A549 (cell line): ENCODE data around the gene ERVW-1. TPM values are rescaled to one million over a fixed set of nuclear protein-coding genes. Genes with fewer than 3 reads are reported as not detected.
"Not testable (repeated sequence)": the region's sequence is repeated elsewhere in the genome, so short reads cannot be mapped to it uniquely, and the experiment has no call there.

Experiments
- ATAC-seq, 2 experiments: fragments of 200-7000 bp in 1 of 2; fragments of >200 bp in 1 of 2; cut with Nextera tagmentation in 1 of 2; cut with Tn5 transposase in 1 of 2; 3 replicates each; pipeline versions ENCODE4 v1.8.0 to v1.9.1; 2018 to 2020; ENCODE audit warnings: mild to moderate bottlenecking in 1 of 2, moderate library complexity in 1 of 2
- CTCF ChIA-PET: fragments of 300-600 bp; sonication (Branson Sonifier 250); formaldehyde crosslinking; extraction: SDS; loops from one replicate; lab custom pipeline; 2021; ENCODE audit warnings: antibody characterized with exemption, inconsistent platforms; lab: Yijun Ruan, JAX
- POLR2A ChIA-PET: fragments of 350-600 bp; formaldehyde crosslinking; extraction: SDS; loops from one replicate; lab custom pipeline; 2021; ENCODE audit warnings: antibody characterized with exemption, inconsistent platforms; lab: Yijun Ruan, JAX
- DNase-seq, 2 experiments: peaks; one replicate each; pipeline versions ENCODE4 v3.0.0 to v3.0.0-alpha.2; 2011 to 2016; ENCODE audit warnings: low read depth in 1 of 2, low spot score in 1 of 2
- FAIRE-seq: peaks from 2 replicates; lab custom pipeline; 2011; peaks lifted over from hg19 to GRCh38; lab: Jason Lieb, UNC
- H3K27ac ChIP-seq, 2 experiments: fragments of >200 bp; sonication (Bioruptor Twin); formaldehyde crosslinking; 3 replicates each; pipeline ENCODE4 v1.5.1; 2016 to 2017
- H3K4me1 ChIP-seq: fragments of >200 bp; sonication (Bioruptor Twin); formaldehyde crosslinking; 3 replicates; pipeline ENCODE4 v1.6.1; 2016
- H3K4me2 ChIP-seq: fragments of >200 bp; sonication (Bioruptor Twin); formaldehyde crosslinking; 3 replicates; pipeline ENCODE4 v1.6.1; 2016
- H3K4me3 ChIP-seq: fragments of >200 bp; sonication (Bioruptor Twin); formaldehyde crosslinking; 3 replicates; pipeline ENCODE4 v1.5.1; 2016
- H3K9me3 ChIP-seq: fragments of >200 bp; sonication (Bioruptor Twin); formaldehyde crosslinking; 3 replicates; pipeline ENCODE4 v1.6.1; 2016
- CEBPB ChIP-seq, 2 experiments: fragments of >200 bp in 1 of 2; sonication (Bioruptor Twin) in 1 of 2; formaldehyde crosslinking in 1 of 2; IDR thresholded peaks; 2 replicates each; pipeline ENCODE4 v1.6.1; 2012 to 2016
- CHD2 ChIP-seq: fragments of 150-350 bp; IDR thresholded peaks from 2 replicates; pipeline ENCODE4 v1.6.1; 2014; ENCODE audit warnings: low read length; ENCODE audit not compliant: partially characterized antibody
- CTCF ChIP-seq: fragments of >200 bp; sonication (Bioruptor Twin); formaldehyde crosslinking; IDR thresholded peaks from 3 replicates; pipeline ENCODE4 v1.5.1; 2016
- EHMT2 ChIP-seq: fragments of 200-600 bp; sonication (generic); IDR thresholded peaks from 2 replicates; pipeline ENCODE4 v1.6.1; 2016; ENCODE audit warnings: antibody characterized with exemption, low read depth, mild to moderate bottlenecking, moderate library complexity
- ESRRA ChIP-seq: fragments of 150-350 bp; IDR thresholded peaks from 2 replicates; pipeline ENCODE4 v1.6.1; 2014; ENCODE audit warnings: mild to moderate bottlenecking, low read length, borderline replicate concordance
- FOXS1 ChIP-seq: fragments of 250-450 bp; sonication (Bioruptor Pico); IDR thresholded peaks from 2 replicates; pipeline ENCODE4 v1.5.0; 2020; ENCODE audit warnings: mild to moderate bottlenecking, moderate library complexity
- HOXB5 ChIP-seq: fragments of 250-450 bp; sonication (Bioruptor Pico); IDR thresholded peaks from 2 replicates; pipeline ENCODE4 v1.5.0; 2020; ENCODE audit warnings: mild to moderate bottlenecking, moderate library complexity
- JUN ChIP-seq, 2 experiments: fragments of >200 bp; sonication (Bioruptor Twin); formaldehyde crosslinking; IDR thresholded peaks; 2 replicates in 1 of 2; 3 replicates in 1 of 2; pipeline ENCODE4 v1.6.1; 2016 to 2017
- MAFK ChIP-seq: fragments of 450-650 bp; IDR thresholded peaks from 2 replicates; pipeline ENCODE4 v1.6.1; 2014; ENCODE audit not compliant: partially characterized antibody
- MAX ChIP-seq: IDR thresholded peaks from 2 replicates; pipeline ENCODE4 v1.6.1; 2012
- NR3C1 ChIP-seq: fragments of >200 bp; sonication (Bioruptor Twin); formaldehyde crosslinking; IDR thresholded peaks from 3 replicates; pipeline ENCODE4 v1.6.1; 2017
- PBX3 ChIP-seq: IDR thresholded peaks from 2 replicates; pipeline ENCODE4 v1.6.1; 2012
- PHF8 ChIP-seq: fragments of 200-600 bp; sonication (generic); IDR thresholded peaks from 2 replicates; pipeline ENCODE4 v1.6.1; 2016; ENCODE audit warnings: low read depth, mild to moderate bottlenecking, antibody characterized with exemption, moderate library complexity, borderline replicate concordance
- POLR2A ChIP-seq: IDR thresholded peaks from 2 replicates; pipeline ENCODE4 v1.6.1; 2012; ENCODE audit warnings: mild to moderate bottlenecking, low read length
- RAD21 ChIP-seq, 2 experiments: fragments of >200 bp in 1 of 2; sonication (Bioruptor Twin) in 1 of 2; formaldehyde crosslinking in 1 of 2; IDR thresholded peaks in 1 of 2; conservative IDR thresholded peaks in 1 of 2; 2 replicates in 1 of 2; 3 replicates in 1 of 2; pipeline ENCODE4 v1.6.1; 2012 to 2018; ENCODE audit warnings: inconsistent platforms in 1 of 2
- RFX5 ChIP-seq: fragments of 450-650 bp; IDR thresholded peaks from 2 replicates; pipeline ENCODE4 v1.7.1; 2014; ENCODE audit warnings: antibody characterized with exemption, mild to moderate bottlenecking, moderate library complexity
- SREBF2 ChIP-seq: fragments of 450-650 bp; IDR thresholded peaks from 2 replicates; pipeline ENCODE4 v1.6.1; 2014; ENCODE audit warnings: mild to moderate bottlenecking, moderate library complexity
- USF2 ChIP-seq: fragments of 450-650 bp; IDR thresholded peaks from 2 replicates; pipeline ENCODE4 v1.6.1; 2014; ENCODE audit warnings: antibody characterized with exemption
- ZSCAN20 ChIP-seq: fragments of 250-450 bp; sonication (Bioruptor Pico); IDR thresholded peaks from 2 replicates; pipeline ENCODE4 v1.8.0; 2022; ENCODE audit warnings: mild to moderate bottlenecking, moderate library complexity
- WGBS: methylation state at CpG from one replicate; pipeline ENCODE4 v1.1.6; 2017; ENCODE audit errors: missing lambda C conversion rate; 5-methylcytosine and 5-hydroxymethylcytosine counted together
- polyA plus RNA-seq, 4 experiments: library from polyadenylated mRNA; depleted of rRNA in 3 of 4; stranded (reverse); fragments of >200 nt; fragmentation: RNase III in 1 of 4; extraction: RNeasy Plus Mini Kit Qiagen cat#74134 plus additional on column Dnase treatment in 1 of 4; gene quantifications; 2 replicates in 3 of 4; 3 replicates in 1 of 4; pipeline ENCODE4 v1.2.3, GENCODE V29; 2011 to 2017

The ERVW-1 gene
- polyA plus RNA-seq, 2 of the 4 experiments (the other 2 are of a cell fraction), result not detected

- no peak for ATAC-seq
- ChIA-PET CTCF (no interaction called here), POLR2A (no interaction called here)
- TF ChIP-seq EHMT2 (no peak), RFX5 (no peak), USF2 (no peak), CHD2 (no peak), HOXB5 (CRISPR knock-in tag) (no peak), ESRRA (no peak), JUN (IDR thresholded peaks at IDR 0.05) (no peak), MAFK (no peak), FOXS1 (CRISPR knock-in tag) (no peak), POLR2A (no peak), PBX3 (no peak), RAD21 (conservative IDR thresholded peaks at IDR 0.05 in 1 of 2, IDR thresholded peaks at IDR 0.05 in 1 of 2) (no peak), PHF8 (no peak), SREBF2 (no peak), NR3C1 (no peak), CEBPB (IDR thresholded peaks at IDR 0.05) (no peak), MAX (no peak), CTCF (no peak), ZSCAN20 (CRISPR knock-in tag) (no peak)
- 84% methylated on average over 2 of the region's 2 CpGs for WGBS
- no peak for FAIRE-seq
- no peaks in the 10 kb centered on the region for H3K9me3 ChIP-seq
- DNase-seq, result no peak
- no peaks in the 10 kb centered on the region for H3K4me1 ChIP-seq
- no peak overlapping the region for H3K4me2 ChIP-seq
- H3K4me3 ChIP-seq, result no peak overlapping the region
- H3K27ac ChIP-seq, result no peak overlapping the region
Measured at GRCh38 chr7:92485267-92485892, 7.6 kb upstream of the ERVW-1 start.

- H3K4me1 ChIP-seq, H3K27ac ChIP-seq, FAIRE-seq, H3K9me3 ChIP-seq, H3K4me3 ChIP-seq, H3K4me2 ChIP-seq, DNase-seq, ATAC-seq, POLR2A ChIA-PET: not testable (repeated sequence)
- 81% methylated on average over 6 of the region's 6 CpGs for WGBS
- CTCF ChIA-PET, result interaction anchor here (0.6 kb wide), 1 partner anchor 555 kb away, joined by 3 read pairs; no protein-coding TSS in a partner anchor
Measured at GRCh38 chr7:92484226-92484625, 6.5 kb upstream of the ERVW-1 start.

GRCh38 chr7:92483624-92484023, 5.9 kb upstream of the ERVW-1 start:
- not testable (repeated sequence) for DNase-seq

GRCh38 chr7:92479146-92479545, 1.4 kb upstream of the ERVW-1 start:
- H3K4me2 ChIP-seq, H3K9me3 ChIP-seq, POLR2A ChIA-PET, DNase-seq, H3K4me1 ChIP-seq, ATAC-seq, FAIRE-seq, CTCF ChIA-PET, H3K4me3 ChIP-seq, H3K27ac ChIP-seq: not testable (repeated sequence)
- 90% methylated on average over 4 of the region's 4 CpGs for WGBS

More at GRCh38 chr7:92483624-92484023, 5.9 kb upstream of the ERVW-1 start:
- 91% methylated on average over 6 of the region's 6 CpGs for WGBS
- ATAC-seq, POLR2A ChIA-PET, H3K4me2 ChIP-seq, H3K27ac ChIP-seq, H3K4me1 ChIP-seq, H3K9me3 ChIP-seq, FAIRE-seq, H3K4me3 ChIP-seq: not testable (repeated sequence)
- CTCF ChIA-PET, result interaction anchor here (0.6 to 0.9 kb wide), 2 partner anchors 22 to 554 kb away, joined by 3 read pairs; no protein-coding TSS in a partner anchor
